HFF-Myc (cell line): ENCODE measurements around the gene TCERG1L.

Experiments
- DNase-seq: peaks from one replicate; pipeline ENCODE4 v3.0.0-alpha.2; 2011; ENCODE audit warnings: low read depth; ENCODE audit errors: extremely low read depth
- H3K4me3 ChIP-seq: replicated peaks from 2 replicates; pipeline ENCODE4 v1.5.1; 2011; ENCODE audit warnings: low read depth, mild to moderate bottlenecking, control low read depth, low read length
- TF ChIP-seq, protein P1 (sequence below): IDR thresholded peaks from 2 replicates; pipeline ENCODE4 v1.5.1; 2012; ENCODE audit warnings: mild to moderate bottlenecking, low read depth, low read length, control low read depth; ENCODE audit errors: missing control alignments

Gene TCERG1L

DNA sequence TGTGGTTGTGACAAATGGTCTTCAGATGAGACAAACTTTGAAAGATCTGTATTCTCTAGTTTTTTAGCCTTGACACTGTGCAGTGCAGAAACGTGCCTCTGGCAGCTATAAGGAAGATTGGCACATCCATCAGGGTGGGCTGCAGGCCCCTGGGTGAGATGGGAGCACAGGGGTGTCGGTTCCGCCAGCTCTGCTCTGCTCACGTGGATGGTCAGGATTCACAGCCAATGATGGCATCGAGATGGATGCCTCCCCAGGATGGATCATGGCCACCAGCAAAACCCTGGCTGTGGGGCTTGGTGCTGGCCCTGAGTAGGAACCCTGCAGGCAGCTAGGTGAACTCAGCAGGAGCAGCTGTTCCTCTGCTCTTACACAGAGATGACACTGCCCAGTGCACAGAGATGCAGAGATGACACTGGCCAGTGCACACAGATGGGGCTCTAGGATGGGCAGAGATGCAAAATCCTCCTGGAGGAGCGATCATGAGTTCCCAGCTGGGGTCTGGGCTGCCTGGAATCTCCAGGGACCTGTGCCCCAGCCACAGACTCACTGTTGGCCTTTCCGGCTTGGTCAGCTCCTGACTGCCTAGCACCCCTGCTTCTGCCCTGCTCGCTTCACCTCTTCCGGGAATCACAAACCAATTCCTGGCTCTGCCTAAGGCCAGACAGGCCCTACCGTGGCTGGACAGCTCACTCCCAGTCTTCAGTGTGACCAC is 185.9 kb downstream of the TCERG1L start:
- no peak for DNase-seq
- H3K4me3 ChIP-seq = no peak overlapping the region
- TF ChIP-seq, protein P1, sequence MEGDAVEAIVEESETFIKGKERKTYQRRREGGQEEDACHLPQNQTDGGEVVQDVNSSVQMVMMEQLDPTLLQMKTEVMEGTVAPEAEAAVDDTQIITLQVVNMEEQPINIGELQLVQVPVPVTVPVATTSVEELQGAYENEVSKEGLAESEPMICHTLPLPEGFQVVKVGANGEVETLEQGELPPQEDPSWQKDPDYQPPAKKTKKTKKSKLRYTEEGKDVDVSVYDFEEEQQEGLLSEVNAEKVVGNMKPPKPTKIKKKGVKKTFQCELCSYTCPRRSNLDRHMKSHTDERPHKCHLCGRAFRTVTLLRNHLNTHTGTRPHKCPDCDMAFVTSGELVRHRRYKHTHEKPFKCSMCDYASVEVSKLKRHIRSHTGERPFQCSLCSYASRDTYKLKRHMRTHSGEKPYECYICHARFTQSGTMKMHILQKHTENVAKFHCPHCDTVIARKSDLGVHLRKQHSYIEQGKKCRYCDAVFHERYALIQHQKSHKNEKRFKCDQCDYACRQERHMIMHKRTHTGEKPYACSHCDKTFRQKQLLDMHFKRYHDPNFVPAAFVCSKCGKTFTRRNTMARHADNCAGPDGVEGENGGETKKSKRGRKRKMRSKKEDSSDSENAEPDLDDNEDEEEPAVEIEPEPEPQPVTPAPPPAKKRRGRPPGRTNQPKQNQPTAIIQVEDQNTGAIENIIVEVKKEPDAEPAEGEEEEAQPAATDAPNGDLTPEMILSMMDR = no peak

DNA sequence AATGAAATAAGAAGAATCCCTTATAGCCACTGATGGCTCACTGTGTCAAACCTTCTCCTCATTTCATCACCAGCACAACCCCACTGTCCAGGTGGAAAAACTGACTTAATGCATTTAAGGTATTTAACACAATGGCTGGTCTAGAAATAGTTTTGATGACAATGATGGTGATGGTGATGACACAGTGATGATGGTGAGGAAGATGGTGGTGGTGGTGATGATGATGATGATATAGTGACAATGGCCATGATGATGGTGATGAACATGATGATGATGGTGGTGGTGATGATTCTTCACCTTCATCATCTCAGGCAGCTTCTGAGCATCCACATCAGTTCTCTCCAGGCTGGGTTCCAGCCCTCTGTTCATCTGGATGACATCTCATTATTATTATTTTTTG is 186.6 kb downstream of the TCERG1L start:
- TF ChIP-seq, protein P1 = no peak
- DNase-seq = no peak
- H3K4me3 ChIP-seq = no peak overlapping the region

DNA sequence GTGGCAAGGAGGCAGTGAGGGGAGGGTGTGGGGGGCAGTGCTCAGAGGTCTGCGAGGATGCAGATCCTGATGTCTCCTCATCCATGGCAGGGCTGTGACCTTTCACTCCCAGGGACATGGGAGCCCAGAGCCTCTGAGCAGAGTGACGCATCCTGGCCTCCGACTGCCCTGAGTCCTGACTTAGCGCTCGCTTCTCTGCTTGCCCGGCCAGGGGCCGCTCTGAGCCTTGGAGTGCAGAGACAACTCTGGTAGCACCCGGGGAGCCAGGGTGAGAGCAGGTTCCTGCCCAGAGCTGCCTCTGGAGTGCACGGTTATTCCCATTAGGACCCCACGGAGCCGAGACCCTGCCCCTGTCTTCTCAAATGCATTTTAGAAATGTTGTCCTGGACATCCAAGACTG is 188.0 kb downstream of the TCERG1L start:
- TF ChIP-seq, protein P1 = no peak
- no peak overlapping the region for H3K4me3 ChIP-seq
- no peak for DNase-seq

DNA sequence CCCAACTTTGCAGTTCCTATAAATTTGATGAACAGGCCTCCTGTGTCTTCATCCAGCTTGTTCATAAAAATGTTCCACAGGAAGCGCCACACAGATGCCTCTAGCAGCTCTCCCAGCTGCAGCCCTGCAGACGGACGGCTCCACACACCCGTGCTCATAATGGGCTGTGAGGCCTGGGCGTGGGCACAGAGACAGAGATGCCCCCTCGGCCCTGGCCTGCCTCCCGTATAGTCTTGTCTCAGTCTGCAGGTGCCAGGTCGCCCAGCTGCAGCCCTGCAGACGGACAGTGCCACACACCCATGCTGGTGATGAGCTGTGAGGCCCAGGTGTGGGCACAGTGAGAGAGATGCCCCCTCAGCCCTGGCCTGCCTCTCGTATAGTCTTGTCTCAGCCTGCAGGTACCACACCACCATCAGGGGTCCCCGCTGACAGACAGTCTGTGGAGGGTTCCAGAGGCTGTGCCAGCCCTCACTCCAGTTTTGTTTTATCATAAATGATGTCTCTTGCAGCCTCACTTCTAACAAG is 189.9 kb downstream of the TCERG1L start:
- DNase-seq = no peak
- no peak overlapping the region for H3K4me3 ChIP-seq
- TF ChIP-seq, protein P1 = no peak

DNA sequence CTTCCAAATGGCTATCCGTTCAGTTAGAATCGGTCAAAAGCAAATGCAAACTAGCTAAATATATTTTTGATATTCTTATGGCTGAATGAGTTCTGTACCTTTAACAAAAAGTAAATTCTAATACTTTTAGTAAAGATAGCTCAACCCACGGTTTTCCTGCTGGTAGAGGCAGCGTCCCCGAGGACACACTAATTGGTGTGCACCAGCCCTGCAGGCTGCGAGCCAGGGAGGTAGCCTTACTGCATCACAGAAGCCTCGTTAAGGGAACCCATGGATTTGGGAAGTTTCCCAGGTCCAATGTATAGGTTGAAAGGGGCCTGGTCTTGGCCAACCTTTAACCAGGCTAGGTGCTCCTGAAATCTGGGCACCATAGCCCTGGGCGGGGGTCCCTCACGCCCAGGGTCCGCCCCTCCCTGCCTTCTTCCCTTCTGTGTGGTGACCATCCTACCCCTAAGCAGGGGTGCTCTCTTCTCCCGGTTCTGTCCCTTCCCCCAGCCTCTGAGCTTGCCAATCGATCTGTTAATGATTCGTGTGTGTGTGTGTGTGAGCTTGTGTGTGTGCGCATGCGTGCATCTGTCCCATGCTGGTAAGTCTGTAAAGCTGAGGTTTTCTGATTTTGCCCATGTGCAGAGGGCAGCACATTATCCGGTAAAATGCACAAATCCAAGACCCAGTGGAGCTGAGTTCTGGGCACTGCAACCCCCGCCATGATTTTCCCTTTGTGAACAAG is 191.7 kb downstream of the TCERG1L start:
- DNase-seq = no peak
- H3K4me3 ChIP-seq = no peak overlapping the region
- TF ChIP-seq, protein P1 = no peak

DNA sequence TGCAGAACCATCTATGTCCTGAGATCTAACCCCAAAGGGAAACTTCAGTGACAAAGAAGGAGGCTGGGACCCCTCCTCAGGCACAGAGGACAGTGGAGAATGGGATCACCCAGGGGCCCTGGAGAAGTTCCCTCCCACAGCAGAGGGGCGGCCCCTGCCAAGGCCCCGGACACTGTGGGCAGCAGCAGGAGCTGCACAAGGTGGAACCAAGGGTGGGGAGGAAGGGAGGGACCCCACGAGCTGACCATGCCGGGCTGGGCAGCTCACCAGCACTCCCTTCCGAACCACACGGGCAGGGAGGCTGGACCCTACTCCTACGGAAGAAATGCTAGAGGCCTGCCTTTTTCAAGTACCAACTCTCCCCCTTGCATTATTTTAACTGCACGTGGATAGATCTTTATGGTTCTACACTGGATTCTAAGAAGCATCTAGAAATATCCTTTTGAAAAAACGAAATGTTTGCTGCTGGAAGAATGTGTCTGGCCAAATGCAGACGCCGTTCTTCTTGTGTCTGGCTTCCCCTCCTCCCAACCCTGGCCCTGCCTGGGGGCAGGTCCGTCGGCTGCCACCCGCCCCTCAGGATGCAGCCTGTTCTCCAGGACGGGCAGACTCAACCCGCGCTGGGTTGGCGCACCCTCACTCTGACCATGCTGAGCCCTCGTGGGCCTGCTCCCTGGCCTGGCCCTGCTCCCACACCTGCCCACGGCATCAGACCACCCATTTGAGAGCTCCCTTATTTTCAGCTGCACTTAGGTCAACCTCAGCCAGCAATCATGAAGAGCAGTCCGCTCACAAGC is 193.9 kb downstream of the TCERG1L start:
- no peak for DNase-seq
- TF ChIP-seq, protein P1 = no peak
- H3K4me3 ChIP-seq = no peak overlapping the region
